ENCODE data around the gene FBXO31.

GRCh38 chr16:87284183-87284582 lies 99.4 kb downstream of the FBXO31 start:
- TF ChIP-seq POLR2A (IDR thresholded peaks at IDR 0.05): no peak
- no peak for TF ChIP-seq CTCF (IDR thresholded peaks at IDR 0.05)
- no peak for TF ChIP-seq POLR2AphosphoS5 (IDR thresholded peaks at IDR 0.05; ENCODE audit: insufficient read depth in 1 of 2, low read depth in 1 of 2)
